GM13977 (cell line): Measurements from ENCODE around the gene ECD.

Source experiments
- DNase-seq: peaks from one replicate; pipeline ENCODE4 v3.0.0; 2012; ENCODE audit warnings: low spot score
- in situ Hi-C: fragments of 300-500 bp; cut with MboI; formaldehyde crosslinking; loops from one replicate; pipeline ENCODE4 v1.12.0; 2022; ENCODE audit warnings: low sequenced_read_pairs, low pct_unique_long_range_greater_than_20kb, mixed read lengths, inconsistent platforms; ENCODE audit not compliant: unreplicated experiment
- TF ChIP-seq, protein P1 (sequence below): IDR thresholded peaks from 2 replicates; pipeline ENCODE4 v1.5.1; 2012; ENCODE audit warnings: mild to moderate bottlenecking, control low read depth; ENCODE audit not compliant: insufficient read depth; ENCODE audit errors: extremely low read depth, missing control alignments

The ECD gene

GRCh38 chr10:73084209-73084608 is 83.6 kb downstream of the ECD start:
- TF ChIP-seq, protein P1, sequence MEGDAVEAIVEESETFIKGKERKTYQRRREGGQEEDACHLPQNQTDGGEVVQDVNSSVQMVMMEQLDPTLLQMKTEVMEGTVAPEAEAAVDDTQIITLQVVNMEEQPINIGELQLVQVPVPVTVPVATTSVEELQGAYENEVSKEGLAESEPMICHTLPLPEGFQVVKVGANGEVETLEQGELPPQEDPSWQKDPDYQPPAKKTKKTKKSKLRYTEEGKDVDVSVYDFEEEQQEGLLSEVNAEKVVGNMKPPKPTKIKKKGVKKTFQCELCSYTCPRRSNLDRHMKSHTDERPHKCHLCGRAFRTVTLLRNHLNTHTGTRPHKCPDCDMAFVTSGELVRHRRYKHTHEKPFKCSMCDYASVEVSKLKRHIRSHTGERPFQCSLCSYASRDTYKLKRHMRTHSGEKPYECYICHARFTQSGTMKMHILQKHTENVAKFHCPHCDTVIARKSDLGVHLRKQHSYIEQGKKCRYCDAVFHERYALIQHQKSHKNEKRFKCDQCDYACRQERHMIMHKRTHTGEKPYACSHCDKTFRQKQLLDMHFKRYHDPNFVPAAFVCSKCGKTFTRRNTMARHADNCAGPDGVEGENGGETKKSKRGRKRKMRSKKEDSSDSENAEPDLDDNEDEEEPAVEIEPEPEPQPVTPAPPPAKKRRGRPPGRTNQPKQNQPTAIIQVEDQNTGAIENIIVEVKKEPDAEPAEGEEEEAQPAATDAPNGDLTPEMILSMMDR: no peak
- in situ Hi-C loops: no loop called here
- no peak for DNase-seq
